Measurements from ENCODE around the gene NELL1. TPM values are rescaled to one million over a fixed set of nuclear protein-coding genes. Genes with fewer than 3 reads are reported as not detected.
A peak's percentile ranks its signal among the peaks of the same experiment; 100 is the strongest.
"Not testable (repeated sequence)": the region's sequence is repeated elsewhere in the genome, so short reads cannot be mapped to it uniquely, and the experiment has no call there.

The NELL1 gene
- total RNA-seq, 1 donor from 2014 or later, result not detected

DNA sequence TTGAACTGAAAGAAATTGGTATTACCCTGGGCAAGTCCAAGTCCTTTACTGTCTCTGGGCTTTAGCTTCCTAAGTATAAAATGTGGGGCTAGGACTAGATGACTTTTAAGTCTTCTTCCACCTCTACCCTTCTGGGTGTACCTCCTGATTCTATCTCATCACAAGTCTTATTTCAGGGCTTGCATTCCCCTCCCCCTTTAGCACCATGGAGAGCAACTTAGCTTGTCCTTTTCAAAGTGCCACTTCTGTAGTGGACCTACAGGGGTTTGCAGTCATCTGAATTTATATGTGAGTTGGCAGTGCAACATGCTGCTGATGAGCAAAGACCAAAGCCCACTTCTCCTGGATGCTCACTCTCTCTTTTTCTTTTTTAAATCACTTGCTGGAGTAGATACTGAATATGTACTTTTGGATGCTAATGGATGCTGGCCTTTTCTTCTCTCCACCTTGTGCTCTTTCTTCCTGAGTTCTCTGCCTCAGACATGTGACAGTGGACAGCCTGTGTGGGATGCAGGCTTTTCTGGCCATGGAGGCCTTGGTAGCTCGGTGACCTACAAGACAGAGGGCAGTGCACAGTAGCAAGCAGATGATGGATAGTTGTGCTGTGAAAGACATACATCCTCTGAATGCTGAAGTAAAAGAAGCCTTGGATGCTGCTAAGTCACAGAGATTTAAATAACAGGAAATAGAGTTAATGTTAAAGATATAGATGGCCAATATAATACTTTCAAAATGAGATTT lies 185.0 kb downstream of the NELL1 start:
- H3F3A ChIP-seq (ENCODE audit: low read depth), result no peaks in the 10 kb centered on the region
- H3K4me1 ChIP-seq, result no peaks in the 10 kb centered on the region
- no peaks in the 10 kb centered on the region for H3K9me3 ChIP-seq (ENCODE audit: low read depth)
- H3K4me3 ChIP-seq, result no peak overlapping the region
- no peaks in the 10 kb centered on the region for H3K9me3 Mint-ChIP-seq
- H3K79me2 ChIP-seq (ENCODE audit: low read depth), result no peaks in the 10 kb centered on the region
- H3K9ac ChIP-seq, result no peak overlapping the region
- peak; percentile 75 for DNase-seq (ENCODE audit: low spot score)
- no peak overlapping the region for H3K4me3 Mint-ChIP-seq
- no peaks in the 10 kb centered on the region for H3K36me3 Mint-ChIP-seq
- H3K27ac ChIP-seq, result no peak overlapping the region
- H3K4me1 Mint-ChIP-seq, result no peaks in the 10 kb centered on the region
- H3K36me3 ChIP-seq, result no peaks in the 10 kb centered on the region
- no peak overlapping the region for H3K27ac Mint-ChIP-seq
- no peaks in the 10 kb centered on the region for H4K20me1 ChIP-seq (ENCODE audit: low read depth)
- no peaks in the 10 kb centered on the region for H3K27me3 ChIP-seq
- TF ChIP-seq EZH2phosphoT487 (IDR thresholded peaks at IDR 0.05), result no peak
- no peak for TF ChIP-seq EZH2 (IDR thresholded peaks at IDR 0.05)
- TF ChIP-seq, protein P1, sequence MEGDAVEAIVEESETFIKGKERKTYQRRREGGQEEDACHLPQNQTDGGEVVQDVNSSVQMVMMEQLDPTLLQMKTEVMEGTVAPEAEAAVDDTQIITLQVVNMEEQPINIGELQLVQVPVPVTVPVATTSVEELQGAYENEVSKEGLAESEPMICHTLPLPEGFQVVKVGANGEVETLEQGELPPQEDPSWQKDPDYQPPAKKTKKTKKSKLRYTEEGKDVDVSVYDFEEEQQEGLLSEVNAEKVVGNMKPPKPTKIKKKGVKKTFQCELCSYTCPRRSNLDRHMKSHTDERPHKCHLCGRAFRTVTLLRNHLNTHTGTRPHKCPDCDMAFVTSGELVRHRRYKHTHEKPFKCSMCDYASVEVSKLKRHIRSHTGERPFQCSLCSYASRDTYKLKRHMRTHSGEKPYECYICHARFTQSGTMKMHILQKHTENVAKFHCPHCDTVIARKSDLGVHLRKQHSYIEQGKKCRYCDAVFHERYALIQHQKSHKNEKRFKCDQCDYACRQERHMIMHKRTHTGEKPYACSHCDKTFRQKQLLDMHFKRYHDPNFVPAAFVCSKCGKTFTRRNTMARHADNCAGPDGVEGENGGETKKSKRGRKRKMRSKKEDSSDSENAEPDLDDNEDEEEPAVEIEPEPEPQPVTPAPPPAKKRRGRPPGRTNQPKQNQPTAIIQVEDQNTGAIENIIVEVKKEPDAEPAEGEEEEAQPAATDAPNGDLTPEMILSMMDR (IDR thresholded peaks at IDR 0.05), result no peak
- H3K27me3 Mint-ChIP-seq (ENCODE audit: insufficient read depth, low read depth), result peaks cover 4% of the 10 kb centered on the region
- no peak overlapping the region for H2AFZ ChIP-seq (replicated peaks)
- H3K4me2 ChIP-seq, result no peak overlapping the region

DNA sequence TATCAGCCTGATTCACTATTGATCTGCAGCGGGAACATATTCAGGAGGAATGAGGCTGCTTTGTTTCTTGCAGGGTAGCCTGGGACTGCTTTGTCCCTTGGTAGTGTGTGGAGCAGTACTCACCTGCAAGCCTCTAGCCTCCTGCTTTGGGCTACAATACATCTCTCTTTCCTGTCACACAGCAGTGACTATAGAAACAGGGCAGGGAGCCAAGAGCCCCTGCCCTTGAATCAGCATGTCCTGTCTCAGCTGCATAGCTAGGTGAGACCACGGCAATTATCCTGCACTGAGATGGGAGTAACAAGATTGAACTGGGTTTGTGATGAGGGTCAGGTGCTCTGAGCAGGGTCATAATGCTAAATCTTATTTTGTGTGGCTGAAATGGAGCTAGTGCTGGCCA lies 191.9 kb downstream of the NELL1 start:
- no peak for DNase-seq (ENCODE audit: low spot score)
- TF ChIP-seq EZH2 (IDR thresholded peaks at IDR 0.05), result no peak
- TF ChIP-seq, protein P1 (IDR thresholded peaks at IDR 0.05), result no peak
- no peak for TF ChIP-seq EZH2phosphoT487 (IDR thresholded peaks at IDR 0.05)
- Histone ChIP-seq H3K4me3 (no peak overlapping the region), H2AFZ (replicated peaks) (no peak overlapping the region), H3K27ac (no peak overlapping the region), H3K9me3 (ENCODE audit: low read depth) (no peaks in the 10 kb centered on the region), H4K20me1 (ENCODE audit: low read depth) (no peaks in the 10 kb centered on the region), H3F3A (ENCODE audit: low read depth) (no peaks in the 10 kb centered on the region), H3K9ac (no peak overlapping the region), H3K4me2 (no peak overlapping the region), H3K79me2 (ENCODE audit: low read depth) (no peaks in the 10 kb centered on the region), H3K27me3 (no peaks in the 10 kb centered on the region), H3K36me3 (no peaks in the 10 kb centered on the region), H3K4me1 (no peaks in the 10 kb centered on the region)
- Mint-ChIP-seq H3K4me1 (peaks cover 9% of the 10 kb centered on the region), H3K9me3 (peaks cover 11% of the 10 kb centered on the region), H3K27ac (no peak overlapping the region), H3K4me3 (no peak overlapping the region), H3K36me3 (peaks cover 6% of the 10 kb centered on the region), H3K27me3 (ENCODE audit: insufficient read depth, low read depth) (peaks cover 15% of the 10 kb centered on the region)

DNA sequence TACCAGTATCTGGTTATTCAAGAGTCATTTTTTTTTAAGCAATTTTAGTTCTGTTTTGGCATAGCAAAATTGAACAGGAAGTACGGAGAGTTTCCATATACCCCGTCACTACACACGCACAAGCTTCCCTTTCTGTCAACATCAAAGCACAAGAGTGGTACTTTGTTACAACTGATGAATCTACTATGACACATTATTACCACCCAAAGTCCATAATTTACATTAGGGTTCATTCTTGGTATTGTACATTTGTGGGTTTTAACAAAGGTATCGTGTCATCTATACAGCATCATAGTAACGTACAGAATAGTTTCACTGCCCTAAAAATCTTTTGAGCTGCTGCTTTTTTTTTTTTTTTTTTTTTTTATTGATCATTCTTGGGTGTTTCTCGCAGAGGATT lies 192.9 kb downstream of the NELL1 start:
- not testable (repeated sequence) for H2AFZ ChIP-seq (replicated peaks); H3K4me3 Mint-ChIP-seq; H3F3A ChIP-seq (ENCODE audit: low read depth); H3K4me1 Mint-ChIP-seq; H3K27ac Mint-ChIP-seq; H3K27ac ChIP-seq; H3K4me2 ChIP-seq; H3K36me3 Mint-ChIP-seq; H3K79me2 ChIP-seq (ENCODE audit: low read depth); H3K36me3 ChIP-seq; H3K27me3 ChIP-seq; H4K20me1 ChIP-seq (ENCODE audit: low read depth); H3K4me1 ChIP-seq; H3K9me3 ChIP-seq (ENCODE audit: low read depth); H3K9ac ChIP-seq; DNase-seq (ENCODE audit: low spot score); H3K4me3 ChIP-seq
- H3K27me3 Mint-ChIP-seq (ENCODE audit: insufficient read depth, low read depth), result peaks cover 15% of the 10 kb centered on the region
- peaks cover 11% of the 10 kb centered on the region for H3K9me3 Mint-ChIP-seq

DNA sequence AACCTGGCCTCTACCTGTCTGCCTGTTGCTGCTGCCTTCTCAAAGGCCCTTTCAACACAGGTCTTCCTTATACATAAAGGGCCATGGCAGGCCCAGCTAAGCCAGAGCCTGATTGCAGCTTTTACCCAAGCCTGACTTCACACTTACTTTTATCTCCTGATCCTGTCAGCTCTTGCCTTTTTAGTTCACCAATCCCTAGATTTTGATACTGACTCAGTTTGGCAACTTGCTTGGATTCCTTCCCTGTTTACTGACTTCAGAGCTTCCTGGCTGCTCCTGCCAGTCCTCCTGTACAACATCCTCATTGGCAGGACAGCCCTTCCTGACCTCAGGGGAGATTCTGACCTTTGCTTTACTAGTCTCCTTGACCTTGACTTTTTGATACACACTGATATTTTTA lies 195.2 kb downstream of the NELL1 start:
- Mint-ChIP-seq H3K27me3 (ENCODE audit: insufficient read depth, low read depth) (peaks cover 11% of the 10 kb centered on the region), H3K9me3 (peaks cover 11% of the 10 kb centered on the region), H3K27ac (no peak overlapping the region), H3K4me3 (no peak overlapping the region), H3K4me1 (peaks cover 9% of the 10 kb centered on the region), H3K36me3 (peaks cover 6% of the 10 kb centered on the region)
- Histone ChIP-seq H3K4me1 (no peaks in the 10 kb centered on the region), H2AFZ (replicated peaks) (no peak overlapping the region), H3K9me3 (ENCODE audit: low read depth) (no peaks in the 10 kb centered on the region), H4K20me1 (ENCODE audit: low read depth) (no peaks in the 10 kb centered on the region), H3K36me3 (no peaks in the 10 kb centered on the region), H3K9ac (no peak overlapping the region), H3K27ac (no peak overlapping the region), H3K4me2 (no peak overlapping the region), H3K79me2 (ENCODE audit: low read depth) (no peaks in the 10 kb centered on the region), H3F3A (ENCODE audit: low read depth) (no peaks in the 10 kb centered on the region), H3K4me3 (no peak overlapping the region), H3K27me3 (no peaks in the 10 kb centered on the region)
- no peak for DNase-seq (ENCODE audit: low spot score)
- TF ChIP-seq, protein P1 (IDR thresholded peaks at IDR 0.05), result no peak
- TF ChIP-seq EZH2 (IDR thresholded peaks at IDR 0.05), result no peak

All from neural progenitor cell (in vitro differentiated cells).